H1 (cell line): ENCODE data around the gene RGL3. TPM values are rescaled to one million over a fixed set of nuclear protein-coding genes. Genes with fewer than 3 reads are reported as not detected.

Experiments
- BRCA1 ChIP-seq: IDR thresholded peaks from 2 replicates; pipeline ENCODE4 v1.6.1; 2012; ENCODE audit warnings: low read depth, low read length, improper control_type of control experiment
- CBX5 ChIP-seq: fragments of 300-800, 300-1000 bp; sonication (generic); IDR thresholded peaks from 2 replicates; pipeline ENCODE4 v1.7.1; 2016; ENCODE audit warnings: antibody characterized with exemption, low read length, low read depth
- CTBP2 ChIP-seq: IDR thresholded peaks from 2 replicates; pipeline ENCODE4 v1.7.0; 2011; ENCODE audit warnings: borderline replicate concordance, mild to moderate bottlenecking, moderate library complexity, mixed read lengths, low read length; ENCODE audit not compliant: insufficient read depth, insufficient read length
- JUND ChIP-seq: IDR thresholded peaks from 2 replicates; pipeline ENCODE4 v1.6.1; 2011; ENCODE audit warnings: mild to moderate bottlenecking, improper control_type of control experiment, low read length
- MAFK ChIP-seq: IDR thresholded peaks from 2 replicates; pipeline ENCODE4 v1.6.1; 2012; ENCODE audit warnings: low read depth, mild to moderate bottlenecking, improper control_type of control experiment, low read length
- SIN3A ChIP-seq, 2 experiments: IDR thresholded peaks in 1 of 2; conservative IDR thresholded peaks in 1 of 2; 2 replicates each; pipeline ENCODE4 v1.6.1; 2011 to 2012; ENCODE audit warnings: low read length in 2 of 2, improper control_type of control experiment in 1 of 2, low read depth in 1 of 2, mild to moderate bottlenecking in 1 of 2
- SP2 ChIP-seq: IDR thresholded peaks from 2 replicates; pipeline ENCODE4 v1.6.1; 2012; ENCODE audit warnings: mild to moderate bottlenecking, low read length, inconsistent platforms
- SRF ChIP-seq: IDR thresholded peaks from 2 replicates; pipeline ENCODE4 v1.6.1; 2011; ENCODE audit warnings: mild to moderate bottlenecking, low read depth, low read length, moderate library complexity
- TAF1 ChIP-seq: IDR thresholded peaks from 2 replicates; pipeline ENCODE4 v1.6.1; 2011; ENCODE audit warnings: mild to moderate bottlenecking, low read depth, low read length
- polyA plus RNA-seq, 7 experiments: library from polyadenylated mRNA; depleted of rRNA in 3 of 7; stranded (reverse) in 5 of 7; unstranded in 2 of 7; fragments of >200 nt in 5 of 7; fragments of 200-250 nt in 2 of 7; gene quantifications; 1 replicate in 5 of 7; 2 replicates in 1 of 7; 4 replicates in 1 of 7; pipeline versions ENCODE4 v1.2.1 to v1.2.3, GENCODE V29; 2011 to 2013; ENCODE audit warnings: missing spikeins in 2 of 7, mixed read lengths in 2 of 7
- total RNA-seq: library from RNA; stranded (reverse); fragmentation: NEBNext Ultra II Directional; extraction: Animal tissue kit (Norgen Biotek cat#: 25700); gene quantifications from 2 replicates; pipeline ENCODE4 v1.2.1, GENCODE V29; 2021

Gene RGL3
- total and polyA plus RNA-seq, 2 of the 8 experiments (the other 6 are each of a cell fraction or from before 2014, with no cell fraction given): 36.9 to 40.9 TPM

- TF ChIP-seq SIN3A (conservative IDR thresholded peaks at IDR 0.05 in 1 of 2, IDR thresholded peaks at IDR 0.05 in 1 of 2; ENCODE audit: low read depth in 1 of 2, low read length in 2 of 2): no peak
- TF ChIP-seq BRCA1: no peak
- no peak for TF ChIP-seq CBX5
- TF ChIP-seq SP2: no peak
- no peak for TF ChIP-seq MAFK
- no peak for TF ChIP-seq JUND
- TF ChIP-seq SRF: no peak
- no peak for TF ChIP-seq TAF1
- TF ChIP-seq CTBP2: no peak
These were observed 32.9 kb upstream of the RGL3 start (continued) for GRCh38 chr19:11451871-11452619.
